NK-92 (cell line): ENCODE results near the gene YAE1.
"Not testable (repeated sequence)": the region's sequence is repeated elsewhere in the genome, so short reads cannot be mapped to it uniquely, and the experiment has no call there.

Experiments
- DNase-seq: peaks from one replicate; lab custom pipeline; 2025; ENCODE audit not compliant: unreplicated experiment; lab: John Stamatoyannopoulos, UW

YAE1 gene

GRCh38 chr7:39566023-39566921, at the start of gene YAE1:
Gene YAE1 (plus strand): TSS chr7:39566404. CDS start chr7:39566419, 15 bp downstream.
- DNase-seq: no peak

GRCh38 chr7:39516498-39516897, 49.7 kb upstream of the YAE1 start:
- no peak for DNase-seq

GRCh38 chr7:39517240-39517639, 49.0 kb upstream of the YAE1 start:
- DNase-seq: no peak

GRCh38 chr7:39525926-39526325, 40.3 kb upstream of the YAE1 start:
- DNase-seq: no peak

GRCh38 chr7:39526666-39527065, 39.5 kb upstream of the YAE1 start:
- DNase-seq: no peak

GRCh38 chr7:39527296-39527695, 38.9 kb upstream of the YAE1 start:
- DNase-seq: no peak

- DNase-seq: no peak
Observed at GRCh38 chr7:39527951-39528350, 38.3 kb upstream of the YAE1 start.

- DNase-seq: no peak
Observed at GRCh38 chr7:39528849-39529248, 37.4 kb upstream of the YAE1 start.

- no peak for DNase-seq
Observed at GRCh38 chr7:39529582-39529981, 36.6 kb upstream of the YAE1 start.

GRCh38 chr7:39530971-39531370, 35.2 kb upstream of the YAE1 start:
- no peak for DNase-seq

- no peak for DNase-seq
Observed at GRCh38 chr7:39531818-39532217, 34.4 kb upstream of the YAE1 start.

GRCh38 chr7:39532832-39533231, 33.4 kb upstream of the YAE1 start:
- no peak for DNase-seq

- DNase-seq: no peak
Observed at GRCh38 chr7:39534599-39534998, 31.6 kb upstream of the YAE1 start.

- no peak for DNase-seq
Observed at GRCh38 chr7:39535064-39535463, 31.1 kb upstream of the YAE1 start.

GRCh38 chr7:39535720-39536119, 30.5 kb upstream of the YAE1 start:
- no peak for DNase-seq

- no peak for DNase-seq
Observed at GRCh38 chr7:39536951-39537350, 29.3 kb upstream of the YAE1 start.

GRCh38 chr7:39539816-39540215, 26.4 kb upstream of the YAE1 start:
- DNase-seq: no peak

- DNase-seq: no peak
Observed at GRCh38 chr7:39540320-39540719, 25.9 kb upstream of the YAE1 start.

GRCh38 chr7:39541511-39541910, 24.7 kb upstream of the YAE1 start:
- DNase-seq: no peak

- not testable (repeated sequence) for DNase-seq
Observed at GRCh38 chr7:39544774-39545173, 21.4 kb upstream of the YAE1 start.

- no peak for DNase-seq
Observed at GRCh38 chr7:39547336-39547735, 18.9 kb upstream of the YAE1 start.

- DNase-seq: no peak
Observed at GRCh38 chr7:39550411-39550810, 15.8 kb upstream of the YAE1 start.

- DNase-seq: no peak
Observed at GRCh38 chr7:39553436-39553835, 12.8 kb upstream of the YAE1 start.
